Suppressor macrophage treated with lipopolysaccharide for 1 hour (primary cell): ENCODE data around the gene C4A.
"Not testable (repeated sequence)": the region's sequence is repeated elsewhere in the genome, so short reads cannot be mapped to it uniquely, and the experiment has no call there.

ENCODE experiments used
- DNase-seq, 3 donors: peaks; one replicate each; pipeline ENCODE4 v3.0.0-alpha.2; 2020 to 2022

C4A gene

DNA sequence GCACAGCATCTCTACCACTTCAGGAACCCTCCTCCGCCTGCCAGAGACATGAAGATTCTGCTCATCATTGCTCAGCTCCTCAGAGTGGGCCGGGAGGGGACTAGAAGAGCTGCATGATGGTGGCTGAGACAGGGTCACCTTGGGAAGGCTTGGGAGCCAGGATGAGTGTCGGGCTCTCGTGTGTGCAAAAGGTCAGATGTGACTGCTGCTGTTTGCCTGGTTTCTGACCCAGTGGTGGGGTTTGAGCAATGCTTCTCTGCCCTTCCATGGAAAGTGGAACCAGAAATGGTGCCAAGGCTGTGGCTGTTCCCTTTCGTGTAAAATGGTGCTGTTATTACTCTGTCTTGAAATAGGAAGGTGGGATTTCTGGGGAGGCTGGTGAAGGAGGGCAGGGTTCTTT, 859 bp upstream of the C4A start:
- not testable (repeated sequence) for DNase-seq

- DNase-seq = not testable (repeated sequence)
Observed at GRCh38 chr6:31989363-31989762, 7.5 kb downstream of the C4A start.

GRCh38 chr6:31994421-31994820, 12.6 kb downstream of the C4A start:
- DNase-seq = not testable (repeated sequence)

GRCh38 chr6:31996385-31996784, 14.5 kb downstream of the C4A start:
- DNase-seq = not testable (repeated sequence)

- DNase-seq = not testable (repeated sequence)
Observed at GRCh38 chr6:32002546-32003268, 20.9 kb downstream of the C4A start.

- DNase-seq = not testable (repeated sequence)
Observed at GRCh38 chr6:32003301-32003700, 21.4 kb downstream of the C4A start.

- peak in 1 of 3 donors; percentile 14 for DNase-seq
Observed at GRCh38 chr6:32004393-32004792, 22.5 kb downstream of the C4A start.

DNA sequence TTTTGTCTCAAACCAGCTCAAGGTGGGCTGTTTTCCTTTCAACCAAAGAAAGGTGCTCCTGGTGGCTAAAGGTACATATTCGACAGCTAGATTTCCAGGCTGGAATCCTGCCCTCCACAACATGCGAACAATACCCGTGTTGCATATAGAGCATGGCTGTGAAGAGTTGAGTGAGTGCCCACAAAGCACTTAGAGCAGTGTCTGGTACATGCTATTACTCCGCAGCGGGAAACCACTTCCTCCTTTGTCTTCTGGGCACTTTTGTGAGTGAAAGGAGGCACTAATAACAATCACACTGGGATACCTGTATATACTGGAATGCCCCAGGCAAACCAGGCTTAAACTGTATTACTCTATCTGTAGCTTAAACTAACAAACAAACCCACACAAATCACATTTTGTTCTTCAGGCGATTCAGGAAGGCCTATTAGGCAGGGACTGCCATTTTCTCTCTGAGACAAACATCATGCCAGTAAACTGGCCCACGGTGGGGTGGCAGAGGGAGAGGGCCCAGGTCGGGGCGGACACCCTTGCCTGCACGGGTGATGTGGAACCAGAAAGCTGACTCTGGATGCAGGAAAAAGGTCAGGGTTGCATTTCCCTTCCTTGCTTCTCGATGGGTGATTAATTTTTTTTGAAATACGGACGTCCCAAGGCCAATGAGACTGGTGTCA, 23.1 kb downstream of the C4A start:
- DNase-seq = not testable (repeated sequence)

- DNase-seq = peak in 1 of 3 donors; percentile 6
Observed at GRCh38 chr6:32005538-32005880, 23.7 kb downstream of the C4A start.

DNA sequence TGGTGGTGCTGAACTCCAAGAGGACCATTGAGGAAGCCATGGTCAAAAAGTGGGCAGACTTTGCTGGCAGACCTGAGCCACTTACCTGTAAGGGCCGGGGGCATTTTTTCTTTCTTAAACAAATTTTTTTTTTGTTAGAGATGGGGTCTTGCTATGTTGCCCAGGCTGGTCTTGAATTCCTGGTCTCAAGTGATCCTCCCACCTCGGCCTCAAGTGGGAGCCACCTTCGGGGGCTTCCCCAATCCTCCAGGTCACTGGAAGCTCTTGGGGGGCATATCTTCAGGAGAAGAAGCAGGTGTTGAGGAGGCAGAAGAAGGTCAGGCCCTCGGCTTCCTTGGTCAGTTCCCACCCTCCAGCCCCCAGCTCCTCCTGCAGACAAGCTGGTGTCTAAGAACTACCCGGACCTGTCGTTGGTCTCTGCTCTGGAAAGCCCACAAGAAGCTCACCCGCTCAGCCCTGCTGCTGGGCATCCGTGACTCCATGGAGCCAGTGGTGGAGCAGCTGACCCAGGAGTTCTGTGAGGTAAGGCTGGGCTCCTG, 24.2 kb downstream of the C4A start:
- peak in 1 of 3 donors; percentile 1 for DNase-seq

- peak in 1 of 3 donors; percentile 2 for DNase-seq
Observed at GRCh38 chr6:32007086-32007485, 25.2 kb downstream of the C4A start.

DNA sequence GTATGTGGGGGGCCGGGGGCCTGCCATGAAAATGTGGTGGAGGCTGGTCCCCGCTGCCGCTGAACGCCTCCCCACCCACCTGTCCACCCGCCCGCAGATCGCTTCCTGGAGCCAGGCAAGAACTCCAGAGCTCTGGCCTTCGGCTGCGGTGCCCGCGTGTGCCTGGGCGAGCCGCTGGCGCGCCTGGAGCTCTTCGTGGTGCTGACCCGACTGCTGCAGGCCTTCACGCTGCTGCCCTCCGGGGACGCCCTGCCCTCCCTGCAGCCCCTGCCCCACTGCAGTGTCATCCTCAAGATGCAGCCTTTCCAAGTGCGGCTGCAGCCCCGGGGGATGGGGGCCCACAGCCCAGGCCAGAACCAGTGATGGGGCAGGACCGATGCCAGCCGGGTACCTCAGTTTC, 26.2 kb downstream of the C4A start:
- DNase-seq = not testable (repeated sequence)

GRCh38 chr6:32008616-32009015, 26.8 kb downstream of the C4A start:
- DNase-seq = not testable (repeated sequence)

DNA sequence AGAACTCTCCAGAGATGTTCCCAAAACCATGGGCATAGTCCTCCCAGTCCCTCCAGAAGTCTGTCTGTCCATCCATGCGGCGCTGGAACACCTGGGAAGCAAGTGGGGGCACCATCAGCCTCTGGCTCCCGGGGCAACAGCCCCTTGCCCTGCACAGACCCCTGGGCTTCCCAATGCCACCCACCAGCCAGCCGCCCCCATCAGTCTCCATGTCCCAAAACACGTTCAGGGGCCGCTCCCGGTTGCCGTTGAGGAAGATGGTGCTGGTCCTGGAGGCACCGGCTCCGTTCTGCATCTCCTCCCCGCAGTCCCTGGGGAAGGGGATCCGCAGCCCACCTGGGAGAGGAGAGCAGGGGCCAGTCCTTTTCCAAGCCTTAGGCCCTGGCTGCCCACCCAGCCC, 27.7 kb downstream of the C4A start:
- peak in 1 of 3 donors; percentile 1 for DNase-seq

DNA sequence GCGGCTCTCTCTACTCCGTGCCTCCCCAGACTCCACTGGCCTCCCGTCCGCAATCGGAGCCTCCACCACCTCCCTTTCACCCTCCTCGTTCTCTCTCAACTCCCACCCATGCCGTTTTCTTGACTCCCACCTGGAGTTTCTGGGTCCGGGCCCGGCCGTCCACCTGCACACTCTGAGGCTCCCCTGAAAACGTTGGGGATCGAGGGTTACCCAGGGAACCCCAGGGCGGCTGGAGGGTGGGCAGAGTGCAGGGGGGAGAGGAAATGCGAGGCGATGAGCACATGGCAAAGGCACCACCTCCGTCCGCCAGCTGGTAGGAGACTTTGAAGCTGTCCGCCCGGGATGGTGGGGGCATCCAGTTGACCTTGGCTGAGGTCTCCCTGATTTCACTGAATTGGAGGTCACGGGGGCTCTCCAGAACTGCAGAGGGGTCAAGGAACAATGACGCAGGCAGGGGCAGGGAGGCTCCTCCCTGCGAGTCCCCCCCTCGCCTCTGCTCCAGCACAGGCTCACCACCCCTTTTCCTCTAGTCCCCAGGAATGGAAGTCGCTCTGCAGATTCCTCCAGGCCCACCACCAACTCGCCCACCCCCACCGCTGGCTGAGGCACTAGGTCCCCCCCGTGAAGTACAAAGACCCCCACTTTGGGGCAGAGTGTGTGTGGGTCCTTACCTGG, 29.1 kb downstream of the C4A start:
- DNase-seq = peak in 1 of 3 donors; percentile 4

DNA sequence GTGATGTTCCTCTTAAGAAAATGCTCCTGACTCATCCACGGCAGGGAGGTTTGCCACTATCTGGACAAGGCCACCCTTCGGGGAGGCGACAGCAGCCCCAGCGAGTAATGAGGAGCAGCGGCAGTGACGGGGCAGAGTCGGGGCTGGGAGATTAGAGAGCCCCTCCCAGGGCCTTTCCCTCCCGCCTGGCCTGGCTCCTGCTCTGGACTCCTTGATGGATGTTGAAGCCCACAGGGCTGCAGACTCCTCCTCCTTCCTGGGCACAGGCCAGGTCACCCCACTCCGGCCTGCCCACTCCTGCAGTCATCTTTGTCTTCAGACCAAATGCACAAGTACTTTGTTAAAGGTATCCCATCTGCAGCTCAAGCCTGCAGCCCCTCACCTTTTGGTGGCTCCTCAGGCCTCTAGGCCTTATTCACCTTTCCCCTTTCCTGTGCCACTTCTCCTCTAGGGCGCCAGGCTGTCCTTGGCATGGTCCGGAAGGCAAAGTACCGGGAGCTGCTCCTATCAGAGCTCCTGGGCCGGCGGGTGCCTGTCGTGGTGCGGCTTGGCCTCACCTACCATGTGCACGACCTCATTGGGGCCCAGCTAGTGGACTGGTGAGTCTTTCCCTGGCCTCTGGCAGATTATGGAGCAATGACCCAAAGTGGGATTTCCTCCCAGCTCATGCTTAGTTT, 31.2 kb downstream of the C4A start:
- DNase-seq = peak in 1 of 3 donors; percentile 16

DNA sequence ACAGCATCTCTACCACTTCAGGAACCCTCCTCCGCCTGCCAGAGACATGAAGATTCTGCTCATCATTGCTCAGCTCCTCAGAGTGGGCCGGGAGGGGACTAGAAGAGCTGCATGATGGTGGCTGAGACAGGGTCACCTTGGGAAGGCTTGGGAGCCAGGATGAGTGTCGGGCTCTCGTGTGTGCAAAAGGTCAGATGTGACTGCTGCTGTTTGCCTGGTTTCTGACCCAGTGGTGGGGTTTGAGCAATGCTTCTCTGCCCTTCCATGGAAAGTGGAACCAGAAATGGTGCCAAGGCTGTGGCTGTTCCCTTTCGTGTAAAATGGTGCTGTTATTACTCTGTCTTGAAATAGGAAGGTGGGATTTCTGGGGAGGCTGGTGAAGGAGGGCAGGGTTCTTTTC, 31.9 kb downstream of the C4A start:
- DNase-seq = not testable (repeated sequence)

DNA sequence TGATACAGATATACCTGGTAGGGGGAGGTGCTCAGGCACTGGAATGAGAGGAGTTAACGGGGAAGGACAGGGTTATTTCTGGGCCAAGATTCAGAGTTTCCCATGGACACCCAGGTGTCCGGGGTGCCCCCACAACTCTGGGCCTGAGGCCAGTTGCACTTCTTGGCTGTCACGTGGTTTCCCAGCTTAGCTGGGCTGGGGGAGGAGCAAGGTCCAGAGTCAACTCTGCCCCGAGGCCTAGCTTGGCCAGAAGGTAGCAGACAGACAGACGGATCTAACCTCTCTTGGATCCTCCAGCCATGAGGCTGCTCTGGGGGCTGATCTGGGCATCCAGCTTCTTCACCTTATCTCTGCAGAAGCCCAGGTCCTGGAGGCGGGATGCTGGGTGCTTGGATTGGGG, 32.7 kb downstream of the C4A start, which contains the start of gene C4B:
Gene C4B (plus strand): TSS at position 249 of the 400 bp plus-strand sequence. CDS start 51 bp downstream, at position 300.
- DNase-seq = not testable (repeated sequence)

- not testable (repeated sequence) for DNase-seq
Observed at GRCh38 chr6:32022100-32022499, 40.2 kb downstream of the C4A start.

DNA sequence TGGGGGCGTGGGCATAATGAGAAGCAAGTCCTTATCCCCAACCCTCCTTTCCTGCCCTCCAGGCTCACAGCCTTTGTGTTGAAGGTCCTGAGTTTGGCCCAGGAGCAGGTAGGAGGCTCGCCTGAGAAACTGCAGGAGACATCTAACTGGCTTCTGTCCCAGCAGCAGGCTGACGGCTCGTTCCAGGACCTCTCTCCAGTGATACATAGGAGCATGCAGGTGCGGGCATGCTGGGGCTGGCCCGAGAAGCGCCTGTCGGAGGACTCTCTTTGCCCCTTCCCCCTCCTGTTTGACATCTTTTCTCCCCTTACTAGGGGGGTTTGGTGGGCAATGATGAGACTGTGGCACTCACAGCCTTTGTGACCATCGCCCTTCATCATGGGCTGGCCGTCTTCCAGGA, 46.8 kb downstream of the C4A start:
- DNase-seq = not testable (repeated sequence)

- DNase-seq = not testable (repeated sequence)
Observed at GRCh38 chr6:32029553-32029952, 47.7 kb downstream of the C4A start.

DNA sequence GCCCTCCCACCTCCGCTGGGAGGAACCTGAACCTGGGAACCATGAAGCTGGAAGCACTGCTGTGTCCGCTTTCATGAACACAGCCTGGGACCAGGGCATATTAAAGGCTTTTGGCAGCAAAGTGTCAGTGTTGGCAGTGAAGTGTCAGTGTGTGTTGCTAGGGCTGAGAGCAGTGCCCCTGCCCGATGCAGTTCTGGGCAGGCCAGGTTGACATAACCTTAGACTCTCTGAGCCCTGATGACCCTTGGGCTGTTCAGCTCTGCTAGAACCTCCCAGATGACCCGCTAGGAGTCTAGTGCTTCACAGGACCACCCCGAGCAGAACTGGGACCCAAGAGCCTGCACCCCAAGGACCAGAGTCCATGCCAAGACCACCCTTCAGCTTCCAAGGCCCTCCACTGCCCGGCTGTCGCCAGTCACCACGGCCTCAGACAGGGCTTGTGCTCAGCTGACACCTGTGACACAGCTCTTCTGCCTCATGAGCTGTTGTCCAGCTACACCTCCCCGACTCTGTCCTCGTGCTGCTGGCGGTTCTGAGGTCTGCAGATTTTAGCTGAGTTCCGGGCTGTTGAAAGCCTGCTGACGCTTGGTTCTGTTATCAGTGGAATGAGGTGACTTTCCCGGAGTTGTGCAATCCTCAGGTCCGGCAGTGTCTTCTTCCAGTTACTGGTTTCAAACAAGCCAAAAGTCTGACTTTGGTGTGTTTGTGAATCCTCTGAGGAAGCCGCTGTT, 53.6 kb downstream of the C4A start:
- not testable (repeated sequence) for DNase-seq
